ENCODE data around the gene GLT1D1.

GRCh38 chr12:128852885-128853599, at the start of gene GLT1D1:
- TF ChIP-seq CTCF (conservative IDR thresholded peaks at IDR 0.05; ENCODE audit: low read depth in 2 of 2) (no peak), JUNB (IDR thresholded peaks at IDR 0.05; ENCODE audit: unreplicated experiment) (no peak), EZH2phosphoT487 (IDR thresholded peaks at IDR 0.05; ENCODE audit: unreplicated experiment) (no peak), POLR2AphosphoS5 (IDR thresholded peaks at IDR 0.05; ENCODE audit: low read depth) (no peak), EZH2 (IDR thresholded peaks at IDR 0.05; ENCODE audit: low read depth, unreplicated experiment) (no peak)
